ENCODE measurements around the gene COX17. TPM values are rescaled to one million over a fixed set of nuclear protein-coding genes. Genes with fewer than 3 reads are reported as not detected.

The COX17 gene
- total RNA-seq, 1 experiment from 2014 or later = 54.3 TPM

- H3K9me3 ChIP-seq (ENCODE audit: low read length) = no peaks in the 10 kb centered on the region
- no peak overlapping the region for H2AFZ ChIP-seq (ENCODE audit: low read length)
- H3K4me2 ChIP-seq (ENCODE audit: low read depth, low read length, poor library complexity, severe bottlenecking) = no peak overlapping the region
- H3K79me2 ChIP-seq (ENCODE audit: low read length) = no peaks in the 10 kb centered on the region
- no peak overlapping the region for H3K4me3 ChIP-seq (ENCODE audit: low read length)
- no peaks in the 10 kb centered on the region for H3K9me2 ChIP-seq (replicated peaks; ENCODE audit: insufficient read depth, low read length)
- no peak overlapping the region for H3K27ac ChIP-seq (ENCODE audit: low read length)
- H3K9ac ChIP-seq (ENCODE audit: low read length) = no peak overlapping the region
- H3K36me3 ChIP-seq (ENCODE audit: insufficient read depth, low read length) = no peaks in the 10 kb centered on the region
- H4K20me1 ChIP-seq (ENCODE audit: insufficient read depth, low read depth, low read length) = no peaks in the 10 kb centered on the region
- H3K4me1 ChIP-seq (ENCODE audit: low read length) = no peaks in the 10 kb centered on the region
- peaks cover 4% of the 10 kb centered on the region; the same call in 1 of the 2 replicates for H3K27me3 ChIP-seq (ENCODE audit: low read length)
- DNase-seq = no peak
Measured at GRCh38 chr3:119628816-119629445, 48.3 kb downstream of the COX17 start.

GRCh38 chr3:119628390-119628789, 48.8 kb downstream of the COX17 start:
- Histone ChIP-seq H3K36me3 (ENCODE audit: insufficient read depth, low read length) (no peaks in the 10 kb centered on the region), H3K79me2 (ENCODE audit: low read length) (no peaks in the 10 kb centered on the region), H3K4me1 (ENCODE audit: low read length) (no peaks in the 10 kb centered on the region), H3K9ac (ENCODE audit: low read length) (no peak overlapping the region), H3K27ac (ENCODE audit: low read length) (no peak overlapping the region), H3K9me2 (replicated peaks; ENCODE audit: insufficient read depth, low read length) (no peaks in the 10 kb centered on the region), H3K27me3 (ENCODE audit: low read length) (peaks cover 4% of the 10 kb centered on the region; the same call in 1 of the 2 replicates), H3K9me3 (ENCODE audit: low read length) (no peaks in the 10 kb centered on the region), H3K4me3 (ENCODE audit: low read length) (no peak overlapping the region), H4K20me1 (ENCODE audit: insufficient read depth, low read depth, low read length) (no peaks in the 10 kb centered on the region), H3K4me2 (ENCODE audit: low read depth, low read length, poor library complexity, severe bottlenecking) (no peak overlapping the region), H2AFZ (ENCODE audit: low read length) (no peak overlapping the region)
- DNase-seq = no peak

- no peak for DNase-seq
Measured at GRCh38 chr3:119627461-119627860, 49.7 kb downstream of the COX17 start.

GRCh38 chr3:119626196-119626595, 51.0 kb downstream of the COX17 start:
- Histone ChIP-seq H4K20me1 (ENCODE audit: insufficient read depth, low read depth, low read length) (no peaks in the 10 kb centered on the region), H3K9me3 (ENCODE audit: low read length) (no peaks in the 10 kb centered on the region), H2AFZ (ENCODE audit: low read length) (no peak overlapping the region), H3K4me2 (ENCODE audit: low read depth, low read length, poor library complexity, severe bottlenecking) (no peak overlapping the region), H3K27ac (ENCODE audit: low read length) (no peak overlapping the region), H3K9ac (ENCODE audit: low read length) (no peak overlapping the region), H3K36me3 (ENCODE audit: insufficient read depth, low read length) (no peaks in the 10 kb centered on the region), H3K27me3 (ENCODE audit: low read length) (peaks cover 4% of the 10 kb centered on the region; the same call in 1 of the 2 replicates), H3K79me2 (ENCODE audit: low read length) (no peaks in the 10 kb centered on the region), H3K9me2 (replicated peaks; ENCODE audit: insufficient read depth, low read length) (no peaks in the 10 kb centered on the region), H3K4me3 (ENCODE audit: low read length) (no peak overlapping the region), H3K4me1 (ENCODE audit: low read length) (no peaks in the 10 kb centered on the region)
- no peak for DNase-seq

More at GRCh38 chr3:119627461-119627860, 49.7 kb downstream of the COX17 start:
- no peak overlapping the region for H3K27ac ChIP-seq (ENCODE audit: low read length)
- no peaks in the 10 kb centered on the region for H4K20me1 ChIP-seq (ENCODE audit: insufficient read depth, low read depth, low read length)
- no peaks in the 10 kb centered on the region for H3K9me3 ChIP-seq (ENCODE audit: low read length)
- no peak overlapping the region for H2AFZ ChIP-seq (ENCODE audit: low read length)
- H3K9me2 ChIP-seq (replicated peaks; ENCODE audit: insufficient read depth, low read length) = no peaks in the 10 kb centered on the region
- H3K9ac ChIP-seq (ENCODE audit: low read length) = no peak overlapping the region
- H3K4me3 ChIP-seq (ENCODE audit: low read length) = no peak overlapping the region
- H3K4me1 ChIP-seq (ENCODE audit: low read length) = no peaks in the 10 kb centered on the region
- H3K79me2 ChIP-seq (ENCODE audit: low read length) = no peaks in the 10 kb centered on the region
- no peak overlapping the region for H3K4me2 ChIP-seq (ENCODE audit: low read depth, low read length, poor library complexity, severe bottlenecking)
- peaks cover 4% of the 10 kb centered on the region; the same call in 1 of the 2 replicates for H3K27me3 ChIP-seq (ENCODE audit: low read length)
- H3K36me3 ChIP-seq (ENCODE audit: insufficient read depth, low read length) = no peaks in the 10 kb centered on the region

- Histone ChIP-seq H3K36me3 (ENCODE audit: insufficient read depth, low read length) (no peaks in the 10 kb centered on the region), H3K9me3 (ENCODE audit: low read length) (no peaks in the 10 kb centered on the region), H4K20me1 (ENCODE audit: insufficient read depth, low read depth, low read length) (no peaks in the 10 kb centered on the region), H3K27ac (ENCODE audit: low read length) (no peak overlapping the region), H3K27me3 (ENCODE audit: low read length) (peaks cover 4% of the 10 kb centered on the region; the same call in 1 of the 2 replicates), H3K4me1 (ENCODE audit: low read length) (no peaks in the 10 kb centered on the region), H3K9ac (ENCODE audit: low read length) (no peak overlapping the region), H3K4me2 (ENCODE audit: low read depth, low read length, poor library complexity, severe bottlenecking) (no peak overlapping the region), H3K79me2 (ENCODE audit: low read length) (no peaks in the 10 kb centered on the region), H2AFZ (ENCODE audit: low read length) (no peak overlapping the region), H3K4me3 (ENCODE audit: low read length) (no peak overlapping the region), H3K9me2 (replicated peaks; ENCODE audit: insufficient read depth, low read length) (no peaks in the 10 kb centered on the region)
- no peak for DNase-seq
Measured at GRCh38 chr3:119625451-119626153, 51.6 kb downstream of the COX17 start.

- H3K27me3 ChIP-seq (ENCODE audit: low read length) = peaks cover 3% of the 10 kb centered on the region; the same call in 1 of the 2 replicates
- DNase-seq = no peak
- no peaks in the 10 kb centered on the region for H3K9me2 ChIP-seq (replicated peaks; ENCODE audit: insufficient read depth, low read length)
- H3K9me3 ChIP-seq (ENCODE audit: low read length) = no peaks in the 10 kb centered on the region
- H3K9ac ChIP-seq (ENCODE audit: low read length) = no peak overlapping the region
- no peaks in the 10 kb centered on the region for H3K79me2 ChIP-seq (ENCODE audit: low read length)
- H3K4me3 ChIP-seq (ENCODE audit: low read length) = no peak overlapping the region
- no peaks in the 10 kb centered on the region for H3K4me1 ChIP-seq (ENCODE audit: low read length)
- H3K36me3 ChIP-seq (ENCODE audit: insufficient read depth, low read length) = no peaks in the 10 kb centered on the region
- H4K20me1 ChIP-seq (ENCODE audit: insufficient read depth, low read depth, low read length) = no peaks in the 10 kb centered on the region
- no peak overlapping the region for H3K4me2 ChIP-seq (ENCODE audit: low read depth, low read length, poor library complexity, severe bottlenecking)
- H3K27ac ChIP-seq (ENCODE audit: low read length) = no peak overlapping the region
- no peak overlapping the region for H2AFZ ChIP-seq (ENCODE audit: low read length)
Measured at GRCh38 chr3:119624002-119624720, 53.0 kb downstream of the COX17 start.

GRCh38 chr3:119620899-119621298, 56.3 kb downstream of the COX17 start:
- Histone ChIP-seq H3K9me2 (replicated peaks; ENCODE audit: insufficient read depth, low read length) (no peaks in the 10 kb centered on the region), H3K4me2 (ENCODE audit: low read depth, low read length, poor library complexity, severe bottlenecking) (no peak overlapping the region), H3K36me3 (ENCODE audit: insufficient read depth, low read length) (no peaks in the 10 kb centered on the region), H3K27ac (ENCODE audit: low read length) (no peak overlapping the region), H3K4me1 (ENCODE audit: low read length) (no peaks in the 10 kb centered on the region), H3K79me2 (ENCODE audit: low read length) (no peaks in the 10 kb centered on the region), H3K4me3 (ENCODE audit: low read length) (no peak overlapping the region), H4K20me1 (ENCODE audit: insufficient read depth, low read depth, low read length) (no peaks in the 10 kb centered on the region), H3K9ac (ENCODE audit: low read length) (no peak overlapping the region), H3K27me3 (ENCODE audit: low read length) (no peaks in the 10 kb centered on the region), H3K9me3 (ENCODE audit: low read length) (no peaks in the 10 kb centered on the region), H2AFZ (ENCODE audit: low read length) (no peak overlapping the region)
- no peak for DNase-seq

Measured in Karpas-422 (cell line).